OCI-M2 (cell line): ENCODE measurements around the gene RNASE9.
"Not testable (repeated sequence)": the region's sequence is repeated elsewhere in the genome, so short reads cannot be mapped to it uniquely, and the experiment has no call there.

Experiments used
- DNase-seq: peaks from one replicate; lab custom pipeline; 2025; ENCODE audit not compliant: unreplicated experiment; lab: John Stamatoyannopoulos, UW

RNASE9 gene

GRCh38 chr14:20560961-20561360 is at the start of gene RNASE9:
RNASE9 (minus strand) TSS chr14:20561047.
- DNase-seq: no peak

GRCh38 chr14:20610002-20610765 is 49.3 kb upstream of the RNASE9 start:
- DNase-seq: peak; percentile 93

GRCh38 chr14:20609215-20610001 is 48.6 kb upstream of the RNASE9 start:
- DNase-seq: peak; percentile 92

GRCh38 chr14:20608383-20609110 is 47.7 kb upstream of the RNASE9 start:
- DNase-seq: no peak

GRCh38 chr14:20607617-20608016 is 46.8 kb upstream of the RNASE9 start:
- no peak for DNase-seq

GRCh38 chr14:20606902-20607242 is 46.0 kb upstream of the RNASE9 start:
- no peak for DNase-seq

- DNase-seq: no peak
These were observed 45.5 kb upstream of the RNASE9 start for GRCh38 chr14:20606190-20606901.

GRCh38 chr14:20603813-20604690 is 43.2 kb upstream of the RNASE9 start:
- DNase-seq: no peak

- no peak for DNase-seq
These were observed 41.7 kb upstream of the RNASE9 start for GRCh38 chr14:20602583-20602982.

GRCh38 chr14:20601522-20601921 is 40.7 kb upstream of the RNASE9 start:
- no peak for DNase-seq

- DNase-seq: no peak
These were observed 36.3 kb upstream of the RNASE9 start for GRCh38 chr14:20597108-20597507.

GRCh38 chr14:20595726-20596125 is 34.9 kb upstream of the RNASE9 start:
- DNase-seq: not testable (repeated sequence)

- DNase-seq: no peak
These were observed 31.7 kb upstream of the RNASE9 start for GRCh38 chr14:20592574-20592973.

- no peak for DNase-seq
These were observed 30.4 kb upstream of the RNASE9 start, which contains the start of gene RNASE12 for GRCh38 chr14:20591235-20591634. RNASE12 (minus strand) TSS chr14:20591376; CDS start chr14:20590723, 653 bp downstream.

GRCh38 chr14:20587489-20588154 is 26.8 kb upstream of the RNASE9 start, which contains the start of gene RNASE11:
RNASE11 (minus strand) TSS chr14:20588001.
- no peak for DNase-seq

- no peak for DNase-seq
These were observed 23.1 kb upstream of the RNASE9 start for GRCh38 chr14:20583908-20584307.

- no peak for DNase-seq
These were observed 22.3 kb upstream of the RNASE9 start for GRCh38 chr14:20583142-20583541.

GRCh38 chr14:20580242-20580641 is 19.4 kb upstream of the RNASE9 start:
- no peak for DNase-seq

GRCh38 chr14:20578784-20579502 is 18.1 kb upstream of the RNASE9 start:
- no peak for DNase-seq
